Measurements from ENCODE around the gene UBTF.

The UBTF gene

DNA sequence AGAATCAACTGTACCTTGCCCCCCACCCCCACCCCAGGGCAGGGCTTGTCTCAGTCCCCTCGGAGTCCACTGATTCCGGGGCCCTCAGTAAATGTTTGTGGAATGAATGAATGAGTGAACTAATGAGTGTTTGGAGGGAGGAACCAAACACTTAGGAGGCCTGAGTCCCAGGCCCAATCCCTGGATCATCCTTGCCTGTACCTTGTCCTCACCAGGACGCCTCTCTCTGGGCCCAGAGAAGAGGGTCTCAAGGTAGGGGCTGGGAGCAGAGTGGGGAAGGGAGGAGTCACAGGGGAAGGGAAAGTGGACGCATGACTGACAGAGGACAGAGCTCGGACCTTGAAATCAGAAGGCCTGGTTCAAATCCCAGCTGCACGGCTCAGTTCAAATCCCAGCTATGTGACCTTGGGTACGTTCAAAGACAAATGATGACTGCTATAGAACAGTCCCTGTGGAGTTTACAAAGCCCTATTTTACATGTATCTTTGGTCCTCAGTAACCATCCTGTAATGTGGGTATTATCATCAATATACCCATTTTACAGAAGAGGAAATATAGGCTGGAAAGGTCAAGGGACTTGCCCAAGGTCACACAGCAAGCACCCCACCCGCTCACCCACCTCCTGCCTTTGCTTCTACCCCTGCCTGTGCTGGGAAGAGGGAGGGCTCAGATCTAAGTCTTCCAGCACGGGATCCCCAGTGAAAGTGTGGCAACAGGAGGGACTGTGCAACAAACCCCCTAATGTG is 30.2 kb upstream of the UBTF start:
- Histone ChIP-seq H3K27ac (ENCODE audit: low read depth, low read length) (no peak overlapping the region), H2BK120ac (ENCODE audit: insufficient read depth, low read length, poor library complexity) (no peak overlapping the region), H3K79me2 (ENCODE audit: control insufficient read depth, insufficient read depth, low read length, poor library complexity) (no peaks in the 10 kb centered on the region), H3K9me3 (ENCODE audit: insufficient read depth, low read depth, low read length) (no peaks in the 10 kb centered on the region), H3K4me2 (ENCODE audit: low read length) (no peak overlapping the region), H2AFZ (ENCODE audit: insufficient read depth, low read length, poor library complexity) (no peak overlapping the region), H4K91ac (ENCODE audit: low read depth, low read length) (no peak overlapping the region), H3K4me1 (ENCODE audit: control insufficient read depth in 1 of 2, insufficient read depth in 2 of 2, low read length in 2 of 2) (no peaks in the 10 kb centered on the region), H3K27me3 (ENCODE audit: insufficient read depth, low read length) (no peaks in the 10 kb centered on the region), H2AK5ac (ENCODE audit: low read length) (no peak overlapping the region), H3K23ac (ENCODE audit: low read length) (no peak overlapping the region), H4K8ac (ENCODE audit: low read depth, low read length) (no peak overlapping the region), H4K12ac (ENCODE audit: low read depth, low read length) (no peak overlapping the region), H2BK12ac (ENCODE audit: low read length) (no peak overlapping the region), H3K36me3 (ENCODE audit: control insufficient read depth in 1 of 2, insufficient read depth in 2 of 2, low read length in 2 of 2) (no peaks in the 10 kb centered on the region), H2BK5ac (ENCODE audit: low read depth, low read length, poor library complexity) (no peak overlapping the region), H3K79me1 (ENCODE audit: low read length) (no peaks in the 10 kb centered on the region), H3K4me3 (ENCODE audit: low read depth, low read length) (no peak overlapping the region), H3K14ac (ENCODE audit: low read length) (no peak overlapping the region), H3K18ac (ENCODE audit: low read length) (no peak overlapping the region), H3K9ac (ENCODE audit: low read length) (no peak overlapping the region), H3K4ac (ENCODE audit: low read depth, low read length) (no peak overlapping the region)
- WGBS (ENCODE audit: extremely low coverage, insufficient coverage, insufficient read length): no CpG with 5 or more reads among the region's 9 CpGs
- no peak for DNase-seq

DNA sequence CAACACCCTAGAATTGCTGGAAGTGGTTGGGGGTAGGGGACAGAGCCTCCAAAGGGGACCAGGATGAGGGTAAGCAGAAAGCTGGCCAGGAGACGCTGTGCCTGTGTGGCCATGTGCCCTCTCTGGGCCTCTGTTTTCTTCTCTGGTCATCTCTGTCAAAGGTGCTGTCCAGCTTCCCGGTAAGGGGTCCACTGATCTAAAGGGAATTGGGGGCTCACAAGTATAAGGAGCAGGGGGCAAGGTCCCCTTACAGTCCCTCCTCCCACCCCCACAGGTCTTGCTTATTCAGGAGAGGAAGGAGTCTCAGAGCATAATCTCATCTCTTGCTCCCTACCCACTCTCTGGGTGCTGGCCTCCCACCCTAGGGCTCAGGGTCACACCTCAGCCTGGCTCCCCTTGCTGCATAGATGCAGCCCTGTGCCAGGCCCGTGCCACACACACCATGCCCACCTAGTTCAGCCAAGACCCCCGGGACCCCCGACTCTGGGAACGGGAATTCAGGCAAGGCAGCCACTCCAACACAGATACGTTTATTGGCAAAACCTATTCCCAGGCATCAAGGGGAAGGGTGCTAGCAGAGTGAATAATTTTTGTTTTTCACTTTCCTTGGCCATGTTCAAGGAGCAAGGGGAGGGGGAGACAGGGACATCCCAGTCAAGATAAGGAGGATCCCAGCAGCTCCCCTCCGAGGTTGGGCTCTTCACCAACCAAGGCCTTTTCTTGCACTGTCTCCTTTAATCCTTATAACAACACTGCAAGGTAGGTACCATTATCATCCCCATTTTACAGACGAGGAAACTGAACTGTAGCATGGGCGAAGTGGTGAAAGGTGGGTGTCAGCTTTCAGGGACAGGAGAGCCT is 28.6 kb upstream of the UBTF start:
- Histone ChIP-seq H3K23ac (ENCODE audit: low read length) (no peak overlapping the region), H3K18ac (ENCODE audit: low read length) (no peak overlapping the region), H2BK12ac (ENCODE audit: low read length) (no peak overlapping the region), H3K4me3 (ENCODE audit: low read depth, low read length) (no peak overlapping the region), H3K79me1 (ENCODE audit: low read length) (no peaks in the 10 kb centered on the region), H3K27ac (ENCODE audit: low read depth, low read length) (no peak overlapping the region), H4K91ac (ENCODE audit: low read depth, low read length) (no peak overlapping the region), H3K9ac (ENCODE audit: low read length) (no peak overlapping the region), H4K12ac (ENCODE audit: low read depth, low read length) (no peak overlapping the region), H2BK120ac (ENCODE audit: insufficient read depth, low read length, poor library complexity) (no peak overlapping the region), H2AFZ (ENCODE audit: insufficient read depth, low read length, poor library complexity) (no peak overlapping the region), H3K36me3 (ENCODE audit: control insufficient read depth in 1 of 2, insufficient read depth in 2 of 2, low read length in 2 of 2) (no peaks in the 10 kb centered on the region), H3K79me2 (ENCODE audit: control insufficient read depth, insufficient read depth, low read length, poor library complexity) (no peaks in the 10 kb centered on the region), H3K27me3 (ENCODE audit: insufficient read depth, low read length) (no peaks in the 10 kb centered on the region), H2BK5ac (ENCODE audit: low read depth, low read length, poor library complexity) (no peak overlapping the region), H3K14ac (ENCODE audit: low read length) (no peak overlapping the region), H2AK5ac (ENCODE audit: low read length) (no peak overlapping the region), H3K4ac (ENCODE audit: low read depth, low read length) (no peak overlapping the region), H3K4me1 (ENCODE audit: control insufficient read depth in 1 of 2, insufficient read depth in 2 of 2, low read length in 2 of 2) (no peaks in the 10 kb centered on the region), H4K8ac (ENCODE audit: low read depth, low read length) (no peak overlapping the region), H3K4me2 (ENCODE audit: low read length) (no peak overlapping the region), H3K9me3 (ENCODE audit: insufficient read depth, low read depth, low read length) (no peaks in the 10 kb centered on the region)
- WGBS (ENCODE audit: extremely low coverage, insufficient coverage, insufficient read length): no CpG with 5 or more reads among the region's 10 CpGs
- DNase-seq: no peak

GRCh38 chr17:44247440-44247841 is 28.0 kb upstream of the UBTF start:
- Histone ChIP-seq H2AK5ac (ENCODE audit: low read length) (no peak overlapping the region), H3K9ac (ENCODE audit: low read length) (no peak overlapping the region), H3K4me2 (ENCODE audit: low read length) (no peak overlapping the region), H3K4ac (ENCODE audit: low read depth, low read length) (no peak overlapping the region), H3K4me1 (ENCODE audit: control insufficient read depth in 1 of 2, insufficient read depth in 2 of 2, low read length in 2 of 2) (no peaks in the 10 kb centered on the region), H4K8ac (ENCODE audit: low read depth, low read length) (no peak overlapping the region), H3K79me2 (ENCODE audit: control insufficient read depth, insufficient read depth, low read length, poor library complexity) (no peaks in the 10 kb centered on the region), H3K27me3 (ENCODE audit: insufficient read depth, low read length) (no peaks in the 10 kb centered on the region), H2BK120ac (ENCODE audit: insufficient read depth, low read length, poor library complexity) (no peak overlapping the region), H2BK12ac (ENCODE audit: low read length) (no peak overlapping the region), H4K91ac (ENCODE audit: low read depth, low read length) (no peak overlapping the region), H3K36me3 (ENCODE audit: control insufficient read depth in 1 of 2, insufficient read depth in 2 of 2, low read length in 2 of 2) (no peaks in the 10 kb centered on the region), H4K12ac (ENCODE audit: low read depth, low read length) (no peak overlapping the region), H3K23ac (ENCODE audit: low read length) (no peak overlapping the region), H3K27ac (ENCODE audit: low read depth, low read length) (no peak overlapping the region), H3K9me3 (ENCODE audit: insufficient read depth, low read depth, low read length) (no peaks in the 10 kb centered on the region), H3K4me3 (ENCODE audit: low read depth, low read length) (no peak overlapping the region), H2BK5ac (ENCODE audit: low read depth, low read length, poor library complexity) (no peak overlapping the region), H3K18ac (ENCODE audit: low read length) (no peak overlapping the region), H2AFZ (ENCODE audit: insufficient read depth, low read length, poor library complexity) (no peak overlapping the region), H3K14ac (ENCODE audit: low read length) (no peak overlapping the region), H3K79me1 (ENCODE audit: low read length) (no peaks in the 10 kb centered on the region)
- DNase-seq: no peak
- no CpG with 5 or more reads among the region's 7 CpGs for WGBS (ENCODE audit: extremely low coverage, insufficient coverage, insufficient read length)

GRCh38 chr17:44241106-44241624 is 21.7 kb upstream of the UBTF start:
- Histone ChIP-seq H3K23ac (ENCODE audit: low read length) (no peak overlapping the region), H3K4me3 (ENCODE audit: low read depth, low read length) (no peak overlapping the region), H2AK5ac (ENCODE audit: low read length) (no peak overlapping the region), H3K27me3 (ENCODE audit: insufficient read depth, low read length) (no peaks in the 10 kb centered on the region), H3K27ac (ENCODE audit: low read depth, low read length) (no peak overlapping the region), H2BK120ac (ENCODE audit: insufficient read depth, low read length, poor library complexity) (no peak overlapping the region), H3K18ac (ENCODE audit: low read length) (no peak overlapping the region), H3K79me2 (ENCODE audit: control insufficient read depth, insufficient read depth, low read length, poor library complexity) (no peaks in the 10 kb centered on the region), H3K36me3 (ENCODE audit: control insufficient read depth in 1 of 2, insufficient read depth in 2 of 2, low read length in 2 of 2) (no peaks in the 10 kb centered on the region), H3K14ac (ENCODE audit: low read length) (no peak overlapping the region), H2AFZ (ENCODE audit: insufficient read depth, low read length, poor library complexity) (no peak overlapping the region), H3K9me3 (ENCODE audit: insufficient read depth, low read depth, low read length) (no peaks in the 10 kb centered on the region), H3K4ac (ENCODE audit: low read depth, low read length) (no peak overlapping the region), H3K9ac (ENCODE audit: low read length) (no peak overlapping the region), H4K8ac (ENCODE audit: low read depth, low read length) (no peak overlapping the region), H2BK12ac (ENCODE audit: low read length) (no peak overlapping the region), H2BK5ac (ENCODE audit: low read depth, low read length, poor library complexity) (no peak overlapping the region), H3K79me1 (ENCODE audit: low read length) (no peaks in the 10 kb centered on the region), H4K12ac (ENCODE audit: low read depth, low read length) (no peak overlapping the region), H4K91ac (ENCODE audit: low read depth, low read length) (no peak overlapping the region), H3K4me2 (ENCODE audit: low read length) (no peak overlapping the region), H3K4me1 (ENCODE audit: control insufficient read depth in 1 of 2, insufficient read depth in 2 of 2, low read length in 2 of 2) (no peaks in the 10 kb centered on the region)
- no CpG with 5 or more reads among the region's 6 CpGs for whole genome bisulfite sequencing (ENCODE audit: extremely low coverage, insufficient coverage, insufficient read length)
- peak in 1 of 2 donors; percentile 17 for DNase-seq

All from trophoblast cell (in vitro differentiated cells and primary cell).